Effector memory CD4-positive, alpha-beta T cell (primary cell): ENCODE data around the gene CIART.
A peak's percentile ranks its signal among the peaks of the same experiment; 100 is the strongest.
"Not testable (repeated sequence)": the region's sequence is repeated elsewhere in the genome, so short reads cannot be mapped to it uniquely, and the experiment has no call there.

Experiments
- DNase-seq, 3 donors: peaks; one replicate each; pipeline ENCODE4 v3.0.0-alpha.2; 2020
- H3K27ac ChIP-seq: 2 replicates; pipeline ENCODE4 v1.7.0; 2013; ENCODE audit warnings: mild to moderate bottlenecking, low read length, moderate library complexity; ENCODE audit not compliant: insufficient read depth, poor library complexity, severe bottlenecking
- H3K27me3 ChIP-seq: replicated peaks from 2 replicates; pipeline ENCODE4 v1.7.0; 2013; ENCODE audit warnings: mild to moderate bottlenecking, low read length; ENCODE audit not compliant: insufficient read depth, control insufficient read depth, poor library complexity, severe bottlenecking
- H3K36me3 ChIP-seq: 2 replicates; pipeline ENCODE4 v1.7.0; 2013; ENCODE audit warnings: mild to moderate bottlenecking, low read length, moderate library complexity; ENCODE audit not compliant: control insufficient read depth, insufficient read depth
- H3K4me1 ChIP-seq: 2 replicates; pipeline ENCODE4 v1.7.0; 2013; ENCODE audit warnings: low read length, mild to moderate bottlenecking; ENCODE audit not compliant: control insufficient read depth, insufficient read depth, poor library complexity, severe bottlenecking
- H3K4me3 ChIP-seq: 2 replicates; pipeline ENCODE4 v1.7.0; 2013; ENCODE audit warnings: low read length, low read depth, mild to moderate bottlenecking; ENCODE audit not compliant: insufficient read depth, poor library complexity, severe bottlenecking
- H3K9me3 ChIP-seq: 2 replicates; pipeline ENCODE4 v1.7.0; 2013; ENCODE audit warnings: mild to moderate bottlenecking, low read length, moderate library complexity; ENCODE audit not compliant: control insufficient read depth

Gene CIART

GRCh38 chr1:150237176-150237575, 45.2 kb upstream of the CIART start:
- H3K4me3 ChIP-seq, H3K27me3 ChIP-seq, DNase-seq, H3K27ac ChIP-seq, H3K9me3 ChIP-seq, H3K36me3 ChIP-seq: not testable (repeated sequence)
- H3K4me1 ChIP-seq = peaks cover 15% of the 10 kb centered on the region

GRCh38 chr1:150237746-150238145, 44.6 kb upstream of the CIART start:
- no peaks in the 10 kb centered on the region for H3K36me3 ChIP-seq
- no peaks in the 10 kb centered on the region for H3K27me3 ChIP-seq
- H3K27ac ChIP-seq = no peak overlapping the region
- no peaks in the 10 kb centered on the region for H3K9me3 ChIP-seq
- no peak for DNase-seq
- H3K4me1 ChIP-seq = peaks cover 15% of the 10 kb centered on the region
- H3K4me3 ChIP-seq = no peak overlapping the region

GRCh38 chr1:150243003-150243402, 39.4 kb upstream of the CIART start:
- Histone ChIP-seq H3K4me1 (no peaks in the 10 kb centered on the region), H3K9me3 (no peaks in the 10 kb centered on the region), H3K27ac (no peak overlapping the region), H3K27me3 (no peaks in the 10 kb centered on the region), H3K4me3 (no peak overlapping the region), H3K36me3 (no peaks in the 10 kb centered on the region)
- DNase-seq = no peak

GRCh38 chr1:150249936-150250335, 32.4 kb upstream of the CIART start:
- no peak overlapping the region for H3K4me3 ChIP-seq

GRCh38 chr1:150256198-150256553, 26.2 kb upstream of the CIART start:
- H3K27ac ChIP-seq = no peak overlapping the region
- no peaks in the 10 kb centered on the region for H3K36me3 ChIP-seq
- DNase-seq = no peak
- peaks cover 5% of the 10 kb centered on the region for H3K4me1 ChIP-seq
- peaks cover 21% of the 10 kb centered on the region for H3K27me3 ChIP-seq
- H3K9me3 ChIP-seq = no peaks in the 10 kb centered on the region
- peak overlapping the region; percentile 38 for H3K4me3 ChIP-seq

More at GRCh38 chr1:150249936-150250335, 32.4 kb upstream of the CIART start:
- Histone ChIP-seq H3K9me3 (no peaks in the 10 kb centered on the region), H3K4me1 (no peaks in the 10 kb centered on the region), H3K27me3 (no peaks in the 10 kb centered on the region), H3K36me3 (no peaks in the 10 kb centered on the region), H3K27ac (no peak overlapping the region)
- DNase-seq = no peak

GRCh38 chr1:150256554-150257341, 25.6 kb upstream of the CIART start:
- peaks cover 5% of the 10 kb centered on the region for H3K4me1 ChIP-seq

GRCh38 chr1:150257624-150258585, 24.4 kb upstream of the CIART start, which contains the start of gene CA14:
CA14 (plus strand) TSS chr1:150257774; CDS start chr1:150258129, 355 bp downstream.
- H3K27ac ChIP-seq = no peak within 1 kb of the TSS
- peaks cover 21% of the 10 kb centered on the region for H3K27me3 ChIP-seq
- H3K9me3 ChIP-seq = no peaks in the 10 kb centered on the region
- no peak for DNase-seq
- H3K4me1 ChIP-seq = peaks cover 5% of the 10 kb centered on the region
- no peaks in the 10 kb centered on the region for H3K36me3 ChIP-seq
- H3K4me3 ChIP-seq = no peak within 1 kb of the TSS

More at GRCh38 chr1:150256554-150257341, 25.6 kb upstream of the CIART start:
- DNase-seq = no peak
- H3K4me3 ChIP-seq = no peak overlapping the region
- no peaks in the 10 kb centered on the region for H3K36me3 ChIP-seq
- H3K27ac ChIP-seq = no peak overlapping the region
- peaks cover 21% of the 10 kb centered on the region for H3K27me3 ChIP-seq
- no peaks in the 10 kb centered on the region for H3K9me3 ChIP-seq

- Histone ChIP-seq H3K9me3 (no peaks in the 10 kb centered on the region), H3K4me3 (no peak overlapping the region), H3K36me3 (peaks cover under 1% of the 10 kb centered on the region), H3K27me3 (peaks cover 21% of the 10 kb centered on the region), H3K27ac (no peak overlapping the region), H3K4me1 (peaks cover 5% of the 10 kb centered on the region)
- DNase-seq = no peak
These were observed 23.1 kb upstream of the CIART start for GRCh38 chr1:150259217-150259616.

- peaks cover 8% of the 10 kb centered on the region for H3K36me3 ChIP-seq
- H3K27me3 ChIP-seq = peaks cover 21% of the 10 kb centered on the region
- H3K9me3 ChIP-seq = no peaks in the 10 kb centered on the region
- H3K4me3 ChIP-seq = no peak overlapping the region
- peaks cover 5% of the 10 kb centered on the region for H3K4me1 ChIP-seq
- DNase-seq = no peak
- H3K27ac ChIP-seq = no peak overlapping the region
These were observed 22.3 kb upstream of the CIART start for GRCh38 chr1:150259758-150260669.
